ENCODE data around the gene ZBTB7C. TPM values are rescaled to one million over a fixed set of nuclear protein-coding genes. Genes with fewer than 3 reads are reported as not detected.

ZBTB7C gene
- total and polyA plus RNA-seq, 10 of the 15 experiments (the other 5 are each of a cell fraction or from before 2014, with no cell fraction given), result under 0.01 to 0.08 (median 0.01) TPM; not detected in 7

DNA sequence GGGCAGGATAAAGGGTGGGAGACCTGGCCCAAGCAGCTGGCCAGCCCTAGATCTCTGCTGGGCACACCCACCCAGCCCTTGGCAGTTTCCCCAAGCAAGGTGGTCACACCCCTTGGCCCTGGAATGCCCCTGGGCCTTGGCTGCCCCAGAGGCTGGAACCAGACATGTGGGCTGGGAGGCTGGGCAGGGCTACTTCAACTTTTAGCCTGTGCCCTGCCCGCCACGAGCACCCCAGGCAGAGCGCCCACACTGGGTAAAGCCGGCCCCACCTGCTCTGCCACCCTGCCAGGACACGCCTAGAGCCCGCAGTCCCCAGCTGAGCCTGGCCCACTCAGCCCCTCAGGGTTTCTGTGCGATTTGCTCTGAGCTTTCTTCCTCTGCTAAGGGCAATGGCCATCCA lies 359.0 kb downstream of the ZBTB7C start:
- H3K4me3 ChIP-seq, result no peak overlapping the region
- no peak overlapping the region for H3K27ac ChIP-seq (ENCODE audit: control insufficient read depth, insufficient read depth)
- no peak overlapping the region for H3K9ac ChIP-seq (ENCODE audit: control insufficient read depth, insufficient read depth, low read length)
- H4K20me1 ChIP-seq (ENCODE audit: control insufficient read depth, insufficient read depth), result no peaks in the 10 kb centered on the region
- intact Hi-C loops (cut with micrococcal nuclease; ENCODE audit: unreplicated experiment) (no loop called here), in situ Hi-C loops (cut with MboI) (no loop called here)
- H3K27me3 ChIP-seq (replicated peaks in 1 of 2; ENCODE audit: control insufficient read depth in 2 of 2, insufficient read depth in 2 of 2, low read length in 1 of 2), result peaks cover 0 to 6% of the 10 kb centered on the region in 2 experiments; a peak in 3 of 4 replicates
- FAIRE-seq (no peak), ATAC-seq (no peak), DNase-seq (ENCODE audit: low read depth, low spot score) (no peak)
- H3K9me3 ChIP-seq (replicated peaks; ENCODE audit: control insufficient read depth, insufficient read depth, low read length), result no peaks in the 10 kb centered on the region
- ChIA-PET SMC1A (ENCODE audit: uncharacterized antibody, unreplicated experiment) (no interaction called here), RAD21 (ENCODE audit: unreplicated experiment) (no interaction called here), POLR2A (no interaction called here), CTCF (no interaction called here)
- WGBS (ENCODE audit: insufficient coverage, insufficient replicate concordance, low lambda C conversion rate, missing lambda C conversion rate), result 17% methylated on average over 7 of the region's 7 CpGs
- TF ChIP-seq MYC (IDR thresholded peaks at IDR 0.05; ENCODE audit: insufficient read depth, insufficient read length, insufficient replicate concordance, low read length, severe bottlenecking) (no peak), TBL1XR1 (IDR thresholded peaks at IDR 0.05; ENCODE audit: low read depth, low read length) (no peak), ETV6 (conservative IDR thresholded peaks at IDR 0.05 in 1 of 2, IDR thresholded peaks at IDR 0.05 in 1 of 2; ENCODE audit: borderline replicate concordance in 1 of 2, low read depth in 1 of 2) (no peak), CREB1 (IDR thresholded peaks at IDR 0.05; ENCODE audit: low read depth) (no peak), IRF4 (IDR thresholded peaks at IDR 0.05; ENCODE audit: low read depth, low read length) (no peak), NFYB (IDR thresholded peaks at IDR 0.05; ENCODE audit: insufficient read depth, low read depth, low read length) (no peak), SMARCA5 (IDR thresholded peaks at IDR 0.05) (no peak), JUNB (IDR thresholded peaks at IDR 0.05) (no peak), SPI1 (IDR thresholded peaks at IDR 0.05; ENCODE audit: borderline replicate concordance, insufficient read depth, low read depth, low read length) (no peak), CHD2 (IDR thresholded peaks at IDR 0.05; ENCODE audit: borderline replicate concordance, low read depth, low read length) (no peak), SIN3A (IDR thresholded peaks at IDR 0.05; ENCODE audit: low read depth, low read length) (no peak)
- TF ChIP-seq, protein P1, sequence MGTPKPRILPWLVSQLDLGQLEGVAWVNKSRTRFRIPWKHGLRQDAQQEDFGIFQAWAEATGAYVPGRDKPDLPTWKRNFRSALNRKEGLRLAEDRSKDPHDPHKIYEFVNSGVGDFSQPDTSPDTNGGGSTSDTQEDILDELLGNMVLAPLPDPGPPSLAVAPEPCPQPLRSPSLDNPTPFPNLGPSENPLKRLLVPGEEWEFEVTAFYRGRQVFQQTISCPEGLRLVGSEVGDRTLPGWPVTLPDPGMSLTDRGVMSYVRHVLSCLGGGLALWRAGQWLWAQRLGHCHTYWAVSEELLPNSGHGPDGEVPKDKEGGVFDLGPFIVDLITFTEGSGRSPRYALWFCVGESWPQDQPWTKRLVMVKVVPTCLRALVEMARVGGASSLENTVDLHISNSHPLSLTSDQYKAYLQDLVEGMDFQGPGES (IDR thresholded peaks at IDR 0.05), result no peak
- TF ChIP-seq, protein P2, sequence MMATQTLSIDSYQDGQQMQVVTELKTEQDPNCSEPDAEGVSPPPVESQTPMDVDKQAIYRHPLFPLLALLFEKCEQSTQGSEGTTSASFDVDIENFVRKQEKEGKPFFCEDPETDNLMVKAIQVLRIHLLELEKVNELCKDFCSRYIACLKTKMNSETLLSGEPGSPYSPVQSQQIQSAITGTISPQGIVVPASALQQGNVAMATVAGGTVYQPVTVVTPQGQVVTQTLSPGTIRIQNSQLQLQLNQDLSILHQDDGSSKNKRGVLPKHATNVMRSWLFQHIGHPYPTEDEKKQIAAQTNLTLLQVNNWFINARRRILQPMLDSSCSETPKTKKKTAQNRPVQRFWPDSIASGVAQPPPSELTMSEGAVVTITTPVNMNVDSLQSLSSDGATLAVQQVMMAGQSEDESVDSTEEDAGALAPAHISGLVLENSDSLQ (IDR thresholded peaks at IDR 0.05), result no peak
- TF ChIP-seq, protein P3, sequence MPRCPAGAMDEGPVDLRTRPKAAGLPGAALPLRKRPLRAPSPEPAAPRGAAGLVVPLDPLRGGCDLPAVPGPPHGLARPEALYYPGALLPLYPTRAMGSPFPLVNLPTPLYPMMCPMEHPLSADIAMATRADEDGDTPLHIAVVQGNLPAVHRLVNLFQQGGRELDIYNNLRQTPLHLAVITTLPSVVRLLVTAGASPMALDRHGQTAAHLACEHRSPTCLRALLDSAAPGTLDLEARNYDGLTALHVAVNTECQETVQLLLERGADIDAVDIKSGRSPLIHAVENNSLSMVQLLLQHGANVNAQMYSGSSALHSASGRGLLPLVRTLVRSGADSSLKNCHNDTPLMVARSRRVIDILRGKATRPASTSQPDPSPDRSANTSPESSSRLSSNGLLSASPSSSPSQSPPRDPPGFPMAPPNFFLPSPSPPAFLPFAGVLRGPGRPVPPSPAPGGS (IDR thresholded peaks at IDR 0.05; ENCODE audit: borderline replicate concordance, insufficient read depth, low read depth, low read length, poor library complexity, severe bottlenecking), result no peak
- TF ChIP-seq, protein P4, sequence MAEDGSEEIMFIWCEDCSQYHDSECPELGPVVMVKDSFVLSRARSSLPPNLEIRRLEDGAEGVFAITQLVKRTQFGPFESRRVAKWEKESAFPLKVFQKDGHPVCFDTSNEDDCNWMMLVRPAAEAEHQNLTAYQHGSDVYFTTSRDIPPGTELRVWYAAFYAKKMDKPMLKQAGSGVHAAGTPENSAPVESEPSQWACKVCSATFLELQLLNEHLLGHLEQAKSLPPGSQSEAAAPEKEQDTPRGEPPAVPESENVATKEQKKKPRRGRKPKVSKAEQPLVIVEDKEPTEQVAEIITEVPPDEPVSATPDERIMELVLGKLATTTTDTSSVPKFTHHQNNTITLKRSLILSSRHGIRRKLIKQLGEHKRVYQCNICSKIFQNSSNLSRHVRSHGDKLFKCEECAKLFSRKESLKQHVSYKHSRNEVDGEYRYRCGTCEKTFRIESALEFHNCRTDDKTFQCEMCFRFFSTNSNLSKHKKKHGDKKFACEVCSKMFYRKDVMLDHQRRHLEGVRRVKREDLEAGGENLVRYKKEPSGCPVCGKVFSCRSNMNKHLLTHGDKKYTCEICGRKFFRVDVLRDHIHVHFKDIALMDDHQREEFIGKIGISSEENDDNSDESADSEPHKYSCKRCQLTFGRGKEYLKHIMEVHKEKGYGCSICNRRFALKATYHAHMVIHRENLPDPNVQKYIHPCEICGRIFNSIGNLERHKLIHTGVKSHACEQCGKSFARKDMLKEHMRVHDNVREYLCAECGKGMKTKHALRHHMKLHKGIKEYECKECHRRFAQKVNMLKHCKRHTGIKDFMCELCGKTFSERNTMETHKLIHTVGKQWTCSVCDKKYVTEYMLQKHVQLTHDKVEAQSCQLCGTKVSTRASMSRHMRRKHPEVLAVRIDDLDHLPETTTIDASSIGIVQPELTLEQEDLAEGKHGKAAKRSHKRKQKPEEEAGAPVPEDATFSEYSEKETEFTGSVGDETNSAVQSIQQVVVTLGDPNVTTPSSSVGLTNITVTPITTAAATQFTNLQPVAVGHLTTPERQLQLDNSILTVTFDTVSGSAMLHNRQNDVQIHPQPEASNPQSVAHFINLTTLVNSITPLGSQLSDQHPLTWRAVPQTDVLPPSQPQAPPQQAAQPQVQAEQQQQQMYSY (CRISPR knock-in tag; IDR thresholded peaks at IDR 0.05), result no peak
- H3K36me3 ChIP-seq (ENCODE audit: control insufficient read depth in 2 of 2, insufficient read depth in 2 of 2, low read length in 1 of 2), result no peaks in the 10 kb centered on the region
- H2AFZ ChIP-seq (ENCODE audit: control insufficient read depth, low read depth, low read length), result no peak overlapping the region
- no TSS peak for BruUV-seq (replicated peaks)
- H3K4me2 ChIP-seq (ENCODE audit: control insufficient read depth, insufficient read depth), result no peak overlapping the region
- no peaks in the 10 kb centered on the region for H3K4me1 ChIP-seq (ENCODE audit: control insufficient read depth, insufficient read depth, low read length)
- H3K79me2 ChIP-seq (ENCODE audit: control insufficient read depth, insufficient read depth, low read length), result no peaks in the 10 kb centered on the region

Measured in GM12878 (cell line).